Colonic mucosa (tissue), 4 donors: Measurements from ENCODE around the gene ARF3. TPM values are rescaled to one million over a fixed set of nuclear protein-coding genes. Genes with fewer than 3 reads are reported as not detected.

ENCODE experiments used
- DNase-seq: peaks from one replicate; pipeline ENCODE4 v3.0.0-alpha.2; 2020
- H3K27ac ChIP-seq: fragments of 200-600 bp; one replicate; pipeline ENCODE4 v1.8.0; 2021
- H3K27me3 ChIP-seq: fragments of 200-600 bp; one replicate; pipeline ENCODE4 v1.8.0; 2021
- H3K36me3 ChIP-seq: fragments of 200-600 bp; one replicate; pipeline ENCODE4 v1.8.0; 2021
- H3K4me1 ChIP-seq: fragments of 200-600 bp; one replicate; pipeline ENCODE4 v1.8.0; 2021; ENCODE audit warnings: mild to moderate bottlenecking
- H3K4me3 ChIP-seq: fragments of 200-600 bp; one replicate; pipeline ENCODE4 v1.8.0; 2021
- H3K9ac ChIP-seq, 2 donors: one replicate each; pipeline ENCODE4 v1.7.0; 2013; ENCODE audit warnings: control low read depth in 2 of 2, low read depth in 2 of 2, low read length in 2 of 2
- H3K9me3 ChIP-seq: fragments of 200-600 bp; one replicate; pipeline ENCODE4 v1.8.0; 2021
- intact Hi-C: fragments of 100-400 bp; cut with DNase I; formaldehyde crosslinking; loops from one replicate; pipeline ENCODE4 v1.14.1; 2022
- total RNA-seq, 2 donors: library from RNA; stranded (reverse); fragmentation: NEBNext Ultra II Directional in 1 of 2; extraction: Animal tissue kit (Norgen Biotek cat#: 25700) in 1 of 2; gene quantifications; one replicate each; pipeline ENCODE4 v1.2.1, GENCODE V29; 2021
- TF ChIP-seq, protein P1 (sequence below): fragments of 200-600 bp; IDR thresholded peaks from one replicate; pipeline ENCODE4 v1.8.0; 2022; ENCODE audit warnings: antibody characterized with exemption, mild to moderate bottlenecking
- donor health status: healthy.
- donor health status: DM: no; HTN: no; CAD: no.
- donor health status: DM: no; HTN: no; CAD: no.

ARF3 gene
- total RNA-seq, 2 donors from 2014 or later: 255 to 261 TPM

DNA sequence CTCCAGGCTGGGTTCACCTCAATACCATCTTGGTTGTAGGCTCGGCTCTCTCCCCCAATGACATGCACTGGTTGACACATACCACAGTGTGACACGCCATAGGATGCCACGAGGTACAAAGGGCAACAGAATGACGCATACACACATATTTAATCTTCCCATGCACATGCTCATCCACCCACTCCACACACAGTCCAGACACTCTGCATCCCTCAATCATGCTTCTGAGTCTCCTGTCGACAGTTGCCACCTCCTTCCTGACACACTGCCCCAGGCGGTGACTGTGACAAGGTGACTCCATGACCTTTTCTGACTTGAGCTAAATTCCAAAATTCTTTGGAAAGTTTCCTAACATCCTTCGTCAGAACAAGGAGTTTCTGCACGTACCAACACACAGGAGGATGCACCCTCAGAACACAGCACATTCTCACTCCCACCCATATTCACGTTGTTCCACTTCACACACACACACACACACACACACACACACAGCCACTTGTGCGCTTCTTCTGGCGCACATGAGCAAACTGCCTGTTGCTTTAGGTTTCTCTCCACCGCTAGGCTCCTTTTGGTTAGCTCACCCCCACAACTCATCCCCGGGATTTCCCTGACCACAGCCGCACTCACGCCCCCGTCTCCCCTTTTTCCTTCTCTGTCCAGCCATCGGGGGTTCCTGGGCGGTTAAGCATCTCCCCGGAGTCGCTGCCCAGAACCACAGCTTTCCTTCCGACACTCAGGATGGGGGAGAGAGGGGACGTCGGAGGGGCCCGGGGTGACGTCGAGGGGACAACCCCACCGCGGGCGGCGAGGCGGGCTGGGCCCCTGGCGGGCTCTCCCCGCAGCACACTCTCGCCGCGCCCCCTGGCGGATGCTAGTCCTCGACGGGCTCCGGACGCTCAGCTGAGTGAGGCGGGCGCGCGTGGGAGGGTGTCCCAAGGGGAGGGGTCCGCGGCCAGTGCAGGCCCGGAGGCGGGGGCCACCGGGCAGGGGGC, 20.3 kb upstream of the ARF3 start:
- H3K4me3 ChIP-seq: peak overlapping the region; percentile 27
- peaks cover 76% of the 10 kb centered on the region for H3K27me3 ChIP-seq
- intact Hi-C loops: loop anchor here (5.0 kb wide), 1 partner anchor 40 kb away; no protein-coding TSS in a partner anchor
- H3K9ac ChIP-seq: no peak overlapping the region
- no peaks in the 10 kb centered on the region for H3K9me3 ChIP-seq
- peak; percentile 73 for DNase-seq
- peaks cover 36% of the 10 kb centered on the region for H3K4me1 ChIP-seq
- H3K27ac ChIP-seq: no peak overlapping the region
- TF ChIP-seq, protein P1, sequence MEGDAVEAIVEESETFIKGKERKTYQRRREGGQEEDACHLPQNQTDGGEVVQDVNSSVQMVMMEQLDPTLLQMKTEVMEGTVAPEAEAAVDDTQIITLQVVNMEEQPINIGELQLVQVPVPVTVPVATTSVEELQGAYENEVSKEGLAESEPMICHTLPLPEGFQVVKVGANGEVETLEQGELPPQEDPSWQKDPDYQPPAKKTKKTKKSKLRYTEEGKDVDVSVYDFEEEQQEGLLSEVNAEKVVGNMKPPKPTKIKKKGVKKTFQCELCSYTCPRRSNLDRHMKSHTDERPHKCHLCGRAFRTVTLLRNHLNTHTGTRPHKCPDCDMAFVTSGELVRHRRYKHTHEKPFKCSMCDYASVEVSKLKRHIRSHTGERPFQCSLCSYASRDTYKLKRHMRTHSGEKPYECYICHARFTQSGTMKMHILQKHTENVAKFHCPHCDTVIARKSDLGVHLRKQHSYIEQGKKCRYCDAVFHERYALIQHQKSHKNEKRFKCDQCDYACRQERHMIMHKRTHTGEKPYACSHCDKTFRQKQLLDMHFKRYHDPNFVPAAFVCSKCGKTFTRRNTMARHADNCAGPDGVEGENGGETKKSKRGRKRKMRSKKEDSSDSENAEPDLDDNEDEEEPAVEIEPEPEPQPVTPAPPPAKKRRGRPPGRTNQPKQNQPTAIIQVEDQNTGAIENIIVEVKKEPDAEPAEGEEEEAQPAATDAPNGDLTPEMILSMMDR: peak; percentile 76
- H3K36me3 ChIP-seq: no peaks in the 10 kb centered on the region

DNA sequence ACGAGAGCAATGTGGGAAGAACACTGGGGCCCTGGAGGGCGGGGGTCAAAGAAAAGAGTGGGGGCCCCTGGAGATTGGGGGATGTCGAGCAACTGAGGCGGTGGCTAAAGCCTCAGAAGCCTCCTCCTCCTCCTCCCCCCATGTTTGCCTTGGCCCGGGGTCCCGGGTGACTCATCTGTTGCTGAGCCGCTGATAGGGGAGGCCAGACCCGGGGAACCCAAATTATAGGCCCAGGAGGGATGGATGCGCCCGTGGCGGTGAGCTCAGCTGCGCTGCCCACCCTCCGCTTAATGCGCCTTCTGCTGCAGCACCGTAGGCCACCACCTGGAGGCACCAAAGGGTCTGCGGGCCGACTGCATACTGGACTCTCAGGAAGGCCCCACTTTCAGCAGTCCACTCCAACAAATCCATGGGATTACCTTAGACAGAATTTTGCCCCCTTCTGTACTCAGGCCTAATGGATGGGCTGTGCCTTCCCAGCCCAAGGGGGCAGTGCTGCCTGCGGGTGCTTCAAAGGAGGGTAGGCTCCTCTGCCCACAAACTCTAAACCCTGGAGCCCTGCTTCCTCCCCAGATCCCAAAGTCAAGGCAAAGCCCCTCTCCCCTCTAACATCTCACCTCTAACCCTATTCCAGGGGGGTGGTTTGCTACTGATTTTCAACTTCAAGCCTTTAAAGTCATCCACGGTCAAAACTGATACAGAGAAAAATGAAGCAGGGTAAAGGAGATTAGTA, 16.8 kb upstream of the ARF3 start:
- TF ChIP-seq, protein P1: peak; percentile 61
- Histone ChIP-seq H3K27ac (no peak overlapping the region), H3K9me3 (no peaks in the 10 kb centered on the region), H3K4me1 (peaks cover 29% of the 10 kb centered on the region), H3K36me3 (no peaks in the 10 kb centered on the region), H3K4me3 (no peak overlapping the region), H3K27me3 (peaks cover 70% of the 10 kb centered on the region), H3K9ac (no peak overlapping the region)
- peak; percentile 62 for DNase-seq
- intact Hi-C loops: no loop called here

DNA sequence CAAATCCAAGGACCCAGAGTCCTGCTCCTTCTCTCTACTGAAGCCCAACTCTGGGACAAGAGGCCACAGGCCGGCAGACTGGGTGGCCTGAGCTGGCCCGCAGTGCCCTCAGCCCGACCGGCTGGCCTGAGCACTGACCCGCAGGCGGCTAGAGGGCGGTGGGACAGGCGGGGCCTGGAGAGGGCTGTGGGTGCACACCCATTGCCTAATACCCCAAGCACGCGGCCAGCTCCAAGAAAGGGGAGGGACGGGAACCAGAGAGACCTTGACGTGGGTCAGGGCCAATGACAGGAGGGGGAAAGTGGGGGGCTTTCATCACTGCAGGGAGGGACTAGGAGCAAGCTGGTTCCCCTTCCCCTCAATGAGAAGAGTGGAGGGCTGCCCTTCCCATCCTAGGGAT, 16.2 kb upstream of the ARF3 start:
- no peaks in the 10 kb centered on the region for H3K36me3 ChIP-seq
- H3K27ac ChIP-seq: no peak overlapping the region
- intact Hi-C loops: no loop called here
- H3K9me3 ChIP-seq: no peaks in the 10 kb centered on the region
- TF ChIP-seq, protein P1: no peak
- H3K4me1 ChIP-seq: peaks cover 27% of the 10 kb centered on the region
- peaks cover 64% of the 10 kb centered on the region for H3K27me3 ChIP-seq
- no peak overlapping the region for H3K4me3 ChIP-seq
- DNase-seq: no peak
- no peak overlapping the region for H3K9ac ChIP-seq

DNA sequence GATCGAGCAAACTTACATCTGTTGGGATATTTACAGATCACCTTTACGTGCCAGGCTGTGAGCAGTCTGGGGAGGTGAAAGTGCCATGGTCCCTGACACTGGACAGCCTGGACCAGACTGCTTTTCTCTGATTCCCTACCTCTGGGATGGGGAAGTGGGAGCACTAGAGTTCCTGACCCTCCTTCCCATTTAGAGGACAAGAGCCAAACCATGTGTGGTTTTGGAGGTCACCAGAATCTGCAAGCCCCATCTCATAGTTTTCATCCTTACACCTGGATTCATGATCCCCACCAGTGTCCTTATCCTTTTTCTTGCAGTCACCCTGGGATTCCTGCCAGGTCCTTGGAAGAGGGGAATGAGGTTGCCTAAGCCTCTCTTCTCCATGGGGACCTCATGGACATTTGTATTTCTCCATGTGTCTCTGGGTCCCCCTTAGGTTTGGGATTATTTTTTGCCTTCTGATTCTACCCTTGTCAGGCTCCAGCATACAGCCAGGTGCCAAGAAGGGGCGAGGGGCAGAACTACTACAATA, 15.7 kb upstream of the ARF3 start:
- H3K36me3 ChIP-seq: no peaks in the 10 kb centered on the region
- intact Hi-C loops: no loop called here
- TF ChIP-seq, protein P1: no peak
- no peak overlapping the region for H3K27ac ChIP-seq
- H3K9ac ChIP-seq: no peak overlapping the region
- H3K27me3 ChIP-seq: peaks cover 59% of the 10 kb centered on the region
- DNase-seq: no peak
- H3K4me1 ChIP-seq: peaks cover 21% of the 10 kb centered on the region
- H3K4me3 ChIP-seq: no peak overlapping the region
- no peaks in the 10 kb centered on the region for H3K9me3 ChIP-seq

DNA sequence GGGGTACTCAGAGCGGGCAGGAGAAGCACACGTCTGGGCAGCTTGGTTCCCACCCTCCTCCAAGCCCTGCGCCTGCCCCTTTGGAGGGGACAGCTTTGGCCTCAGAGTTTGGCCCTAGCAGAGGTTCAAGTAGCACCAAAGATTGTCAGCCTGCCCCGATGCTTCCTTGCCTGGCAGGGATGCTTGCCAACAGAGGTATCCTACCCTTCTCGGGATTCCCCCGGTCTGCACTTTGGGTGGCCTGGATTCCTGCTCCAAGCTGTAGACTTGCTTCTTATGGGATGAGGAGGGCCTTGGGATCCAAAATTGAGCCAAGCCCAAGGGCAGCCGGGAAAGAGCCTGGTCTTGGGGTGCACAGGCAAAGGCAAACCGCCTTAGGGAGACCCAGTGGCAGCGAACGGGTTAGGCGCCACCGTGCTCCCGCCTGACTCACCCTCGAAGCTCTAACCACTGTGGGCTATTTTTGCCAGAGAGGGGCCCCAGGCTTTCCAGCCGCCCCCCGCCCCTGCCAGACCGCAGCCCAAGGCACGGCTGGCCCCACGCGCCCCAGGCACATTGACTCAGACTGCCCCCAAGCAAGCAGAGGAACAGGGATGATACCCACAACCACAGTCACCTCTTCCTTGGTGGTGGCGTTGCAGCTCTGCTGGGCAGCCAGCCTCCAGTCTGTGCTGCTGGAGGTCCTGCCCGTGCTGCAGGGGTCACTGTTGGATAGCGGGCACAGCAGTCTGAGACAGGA, 15.1 kb upstream of the ARF3 start:
- TF ChIP-seq, protein P1: no peak
- intact Hi-C loops: no loop called here
- peaks cover 20% of the 10 kb centered on the region for H3K4me1 ChIP-seq
- H3K36me3 ChIP-seq: no peaks in the 10 kb centered on the region
- H3K27me3 ChIP-seq: peaks cover 53% of the 10 kb centered on the region
- no peak overlapping the region for H3K4me3 ChIP-seq
- no peak overlapping the region for H3K9ac ChIP-seq
- no peak overlapping the region for H3K27ac ChIP-seq
- no peaks in the 10 kb centered on the region for H3K9me3 ChIP-seq
- DNase-seq: no peak
